HG02884 (cell line): ENCODE results near the gene MAPK6.

Source experiments
- ATAC-seq: cut with Tn5 transposase; IDR thresholded peaks from one replicate; pipeline ENCODE4 v1.9.1; 2021; ENCODE audit warnings: mild to moderate bottlenecking, moderate library complexity; ENCODE audit not compliant: unreplicated experiment

MAPK6 gene

DNA sequence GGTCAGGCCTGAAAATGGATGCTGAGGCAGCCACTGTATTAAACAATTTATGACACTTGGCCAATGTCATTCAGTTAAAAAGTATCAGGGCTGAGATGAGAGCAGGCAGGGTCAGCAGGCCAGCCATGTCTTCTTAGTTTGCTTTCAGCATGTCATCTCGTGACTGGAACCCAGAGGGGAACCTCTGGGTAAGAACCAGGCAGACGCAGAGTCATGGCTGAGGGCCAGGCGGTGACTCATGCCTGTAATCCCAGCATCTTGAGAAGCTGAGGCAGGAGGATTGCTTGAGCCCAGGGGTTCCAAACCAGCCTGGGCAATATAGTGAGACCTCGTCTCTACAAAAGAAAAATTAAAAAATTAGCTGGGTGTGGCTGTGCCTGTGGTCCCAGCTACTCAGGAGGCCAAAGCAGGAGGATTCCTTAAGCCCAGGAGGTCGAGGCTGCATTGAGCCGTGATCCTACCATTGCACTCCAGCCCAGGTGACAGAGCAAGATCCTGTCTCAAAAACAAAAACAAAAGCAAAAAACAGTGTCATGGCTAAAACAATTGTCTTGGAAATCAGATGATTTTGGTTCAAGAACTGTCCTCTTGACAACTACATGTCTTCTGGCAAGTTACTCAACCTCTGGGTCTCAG is 81.9 kb downstream of the MAPK6 start:
- no peak for ATAC-seq

- ATAC-seq = peak; percentile 37
Measured at GRCh38 chr15:52101542-52102323, 82.7 kb downstream of the MAPK6 start.

GRCh38 chr15:52102463-52102862 is 83.4 kb downstream of the MAPK6 start:
- ATAC-seq = no peak

DNA sequence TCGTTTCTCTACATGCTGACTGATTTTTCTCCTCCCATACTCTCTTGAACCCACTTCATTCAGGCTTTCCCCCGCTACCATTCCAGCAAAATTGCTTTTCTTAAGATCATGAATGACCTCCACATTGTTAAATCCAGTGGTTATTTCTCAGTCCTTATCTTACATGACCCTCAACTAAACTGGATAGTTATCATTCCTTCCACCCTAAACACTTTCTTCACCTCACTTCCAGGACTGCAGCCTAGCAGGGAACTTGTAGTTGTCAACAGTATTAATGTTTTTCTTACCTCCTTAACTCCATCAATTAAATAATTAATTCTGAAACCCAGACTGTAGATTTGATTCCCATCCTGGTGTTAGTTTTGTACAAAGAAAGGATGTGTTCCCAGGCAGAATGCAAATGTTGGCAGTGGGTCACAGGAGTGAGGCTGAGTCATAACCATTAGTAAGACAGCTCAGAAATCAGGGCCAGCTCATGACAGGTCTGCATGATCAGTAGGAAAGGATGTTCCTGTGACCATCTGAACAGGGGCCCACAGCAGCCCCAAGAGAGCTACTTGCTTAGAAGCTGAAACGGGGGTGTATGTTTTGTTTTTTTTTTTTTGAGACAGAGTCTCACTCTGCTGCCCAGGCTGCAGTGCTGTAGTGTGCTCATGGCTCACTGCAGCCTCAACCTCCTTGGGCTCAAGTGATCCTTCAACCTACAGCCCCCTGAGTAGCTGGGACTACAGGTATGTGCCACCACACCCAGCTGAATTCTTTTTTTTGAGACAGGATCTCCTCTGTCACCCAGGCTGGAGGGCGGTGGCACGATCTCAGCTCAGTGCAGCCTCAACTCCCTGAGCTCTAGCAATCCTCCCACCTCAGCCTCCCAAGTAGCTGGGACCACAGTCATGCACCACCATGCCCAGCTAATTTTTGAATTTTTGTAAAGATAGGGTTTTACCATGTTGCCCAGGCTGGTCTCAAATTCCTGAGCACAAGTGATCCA is 84.5 kb downstream of the MAPK6 start:
- peak; percentile 64 for ATAC-seq

DNA sequence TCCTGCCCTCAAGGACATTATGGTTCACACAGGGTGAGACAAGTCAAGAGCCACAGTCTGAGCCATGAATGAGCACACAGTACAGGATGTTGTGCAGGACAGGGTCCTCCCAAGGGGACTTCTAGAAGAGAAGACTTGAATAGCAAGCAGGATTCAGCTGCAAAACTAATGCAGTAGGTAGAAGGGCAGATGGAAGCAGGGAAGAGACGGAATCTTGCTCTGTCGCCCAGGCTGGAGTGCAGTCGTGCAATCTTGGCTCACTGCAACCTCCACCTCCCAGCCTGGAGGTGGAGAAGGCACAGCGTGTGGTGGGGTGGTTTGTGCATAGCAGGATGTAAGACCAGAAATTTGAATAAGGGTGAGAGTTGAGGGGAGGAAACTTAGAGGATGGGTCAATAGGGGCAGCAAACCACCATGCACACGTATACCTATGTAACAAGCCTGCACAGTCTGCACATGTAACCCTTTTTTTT is 85.5 kb downstream of the MAPK6 start:
- no peak for ATAC-seq

DNA sequence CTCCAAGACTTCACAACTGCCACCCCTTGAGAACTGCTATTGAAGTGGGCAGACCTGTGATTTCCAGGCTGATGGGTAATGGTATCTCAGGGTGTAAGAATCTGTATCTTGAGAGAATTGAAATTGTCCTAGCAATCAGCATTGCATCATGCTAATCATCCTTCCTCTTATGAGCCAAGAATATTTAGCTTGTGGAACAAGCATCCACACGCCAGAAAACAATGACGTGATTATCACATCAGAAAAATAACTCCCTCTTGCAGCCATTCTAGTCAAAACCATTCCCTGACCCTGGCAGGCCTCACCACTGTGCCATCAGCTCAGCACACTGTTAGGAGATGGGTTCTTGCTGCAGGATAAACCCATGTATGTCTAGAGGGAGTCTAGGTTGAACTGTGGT is 86.8 kb downstream of the MAPK6 start:
- ATAC-seq = no peak

GRCh38 chr15:52106641-52107040 is 87.6 kb downstream of the MAPK6 start:
- ATAC-seq = no peak

DNA sequence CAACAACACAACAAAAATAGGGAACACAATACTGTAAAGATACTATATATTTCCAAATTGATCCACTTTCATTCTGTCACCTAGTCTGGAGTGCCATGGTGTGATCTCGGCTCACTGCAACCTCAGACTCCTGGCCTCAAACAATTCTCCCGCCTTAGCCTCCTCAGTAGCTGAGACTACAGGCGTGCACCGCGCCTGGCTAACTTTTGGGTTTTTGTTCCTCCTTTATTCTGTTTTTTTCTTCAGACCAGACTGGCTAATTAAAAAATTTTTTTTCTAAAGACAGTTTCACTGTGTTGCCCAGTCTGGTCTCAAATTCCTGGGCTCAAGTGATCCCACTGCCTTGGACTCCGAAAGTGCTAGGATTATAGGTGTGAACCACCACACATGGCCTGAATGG is 88.2 kb downstream of the MAPK6 start:
- ATAC-seq = no peak

- ATAC-seq = peak; percentile 51
Measured at GRCh38 chr15:52109559-52110451, 90.8 kb downstream of the MAPK6 start.

DNA sequence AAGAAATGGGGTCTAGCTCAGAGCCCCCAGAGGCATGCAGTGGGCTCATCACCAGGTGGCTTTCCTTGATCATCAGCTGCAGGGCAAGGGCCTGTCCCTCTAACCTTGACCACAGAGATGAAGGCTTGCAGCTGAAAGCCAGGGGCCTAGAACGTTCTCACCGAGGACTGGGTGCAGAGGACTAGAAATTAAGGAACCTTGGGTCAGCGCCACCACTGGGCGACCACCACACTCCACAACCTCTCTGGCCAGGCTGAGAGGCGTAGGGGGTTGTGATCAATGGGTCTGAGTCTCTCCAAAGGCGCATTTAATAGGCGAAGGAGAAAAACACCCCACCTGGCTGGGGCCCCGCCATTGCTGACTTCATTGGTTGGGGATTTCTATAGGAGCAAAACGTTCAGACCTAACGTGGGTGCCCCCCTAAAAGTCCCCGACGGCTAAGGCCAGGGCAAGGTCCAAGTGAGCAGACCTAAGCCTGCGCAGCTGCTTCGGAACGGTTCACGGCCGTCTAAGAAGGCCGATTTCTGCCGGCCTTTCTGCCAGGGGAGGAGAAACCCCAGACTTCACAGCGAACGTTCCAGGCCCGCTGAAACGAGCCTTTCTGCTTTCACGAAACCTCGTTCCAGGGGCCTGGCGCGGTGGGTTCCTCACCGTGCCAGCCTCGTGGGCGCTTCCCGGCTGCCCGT is 92.6 kb downstream of the MAPK6 start:
- ATAC-seq = no peak

DNA sequence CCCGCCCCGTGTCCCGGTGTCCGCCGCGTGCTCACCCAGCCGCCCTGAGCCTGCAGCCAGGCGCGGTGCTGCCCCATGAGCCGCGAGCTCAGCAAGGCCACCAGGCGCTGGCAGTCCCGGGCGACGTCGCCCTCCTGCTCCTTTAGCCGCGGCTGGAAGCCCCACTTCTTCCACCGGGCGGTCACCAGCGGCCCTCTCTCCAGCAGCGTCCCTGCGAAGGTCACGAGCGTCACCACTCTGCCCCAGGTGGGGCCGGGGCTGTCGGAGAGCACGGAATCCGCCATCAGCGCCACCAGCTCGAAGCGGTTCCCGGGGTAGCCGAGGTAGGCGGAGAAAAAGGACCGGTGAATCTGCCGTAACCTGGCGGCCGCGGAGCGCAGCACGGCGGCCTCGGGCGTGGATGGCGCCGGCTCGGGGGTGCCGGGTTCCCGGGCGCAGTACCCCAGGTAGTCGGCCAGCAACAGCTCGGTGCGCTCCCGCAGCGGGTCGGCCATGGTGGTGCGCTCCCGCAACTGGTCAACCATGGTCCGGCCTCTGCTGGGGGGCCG is 93.3 kb downstream of the MAPK6 start:
- ATAC-seq = no peak

DNA sequence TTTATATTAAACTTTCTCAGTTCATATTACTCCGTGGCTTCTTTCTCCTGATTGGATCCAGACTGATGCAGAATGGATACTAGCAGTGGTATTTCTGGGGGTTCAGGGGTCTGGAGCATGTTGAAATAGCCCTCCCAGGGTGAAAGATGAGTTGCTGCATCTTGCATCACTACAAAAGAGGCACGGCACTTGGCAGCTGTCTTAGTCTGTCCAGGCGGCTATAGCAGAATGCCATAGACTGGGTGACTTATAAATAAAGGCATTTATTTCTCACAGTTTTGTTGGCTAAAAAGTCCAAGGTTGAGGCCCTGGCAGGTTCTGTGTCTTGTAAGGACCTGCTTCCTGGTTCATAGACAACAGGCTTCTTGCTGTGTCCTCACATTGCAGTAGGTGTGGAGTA is 94.2 kb downstream of the MAPK6 start:
- ATAC-seq = no peak

DNA sequence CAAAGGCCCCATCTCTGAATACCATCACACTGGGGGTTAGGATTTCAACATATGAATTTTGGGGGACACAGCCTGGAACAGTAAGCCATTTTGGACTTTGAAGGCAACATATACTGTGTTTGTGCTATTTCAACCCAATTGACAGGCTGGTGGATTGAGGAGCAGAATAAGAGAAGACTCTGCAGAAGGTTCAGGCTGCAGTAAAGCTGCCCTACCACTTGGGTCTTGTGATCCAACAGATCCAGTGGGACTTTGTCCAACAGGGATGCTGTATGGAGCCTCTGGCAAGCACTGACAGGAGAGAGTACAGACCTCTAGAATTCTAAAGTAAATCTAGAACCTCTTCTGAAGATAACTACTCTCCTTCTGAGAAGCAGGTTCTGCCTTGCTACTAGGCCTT is 94.7 kb downstream of the MAPK6 start:
- ATAC-seq = no peak

- no peak for ATAC-seq
Measured at GRCh38 chr15:52114261-52115055, 95.4 kb downstream of the MAPK6 start.

- no peak for ATAC-seq
Measured at GRCh38 chr15:52115598-52116427, 96.8 kb downstream of the MAPK6 start.
